AG09309 (cell line): ENCODE measurements around the gene KDR.

Source experiments
- DNase-seq: peaks from one replicate; pipeline ENCODE4 v3.0.0-alpha.2; 2010; ENCODE audit warnings: low read depth
- H3K4me3 ChIP-seq: 2 replicates; pipeline ENCODE4 v1.5.1; 2011; ENCODE audit warnings: mild to moderate bottlenecking, low read depth, low read length, moderate library complexity; ENCODE audit not compliant: control insufficient read depth
- CTCF ChIP-seq: IDR thresholded peaks from 2 replicates; pipeline ENCODE4 v1.5.1; 2011; ENCODE audit warnings: mild to moderate bottlenecking, low read depth, low read length, inconsistent platforms; ENCODE audit not compliant: insufficient read depth, control insufficient read depth; ENCODE audit errors: missing control alignments

The KDR gene

GRCh38 chr4:55078987-55079386 is 46.4 kb downstream of the KDR start:
- TF ChIP-seq CTCF = no peak
- H3K4me3 ChIP-seq = peak overlapping the region; percentile 25
- DNase-seq = peak; percentile 59

- no peak overlapping the region for H3K4me3 ChIP-seq
- no peak for TF ChIP-seq CTCF
- no peak for DNase-seq
These were observed 47.8 kb downstream of the KDR start for GRCh38 chr4:55077577-55077976.

GRCh38 chr4:55075823-55076716 is 49.3 kb downstream of the KDR start:
- no peak for DNase-seq
- H3K4me3 ChIP-seq = no peak overlapping the region
- no peak for TF ChIP-seq CTCF

GRCh38 chr4:55075376-55075775 is 50.0 kb downstream of the KDR start:
- DNase-seq = no peak

GRCh38 chr4:55074386-55074785 is 51.0 kb downstream of the KDR start:
- no peak overlapping the region for H3K4me3 ChIP-seq
- no peak for TF ChIP-seq CTCF
- peak; percentile 52 for DNase-seq

More at GRCh38 chr4:55075376-55075775, 50.0 kb downstream of the KDR start:
- TF ChIP-seq CTCF = no peak
- H3K4me3 ChIP-seq = no peak overlapping the region

- TF ChIP-seq CTCF = no peak
- DNase-seq = no peak
- H3K4me3 ChIP-seq = no peak overlapping the region
These were observed 53.4 kb downstream of the KDR start for GRCh38 chr4:55071951-55072350.
